Gastroesophageal sphincter (tissue), 4 donors: Measurements from ENCODE around the gene CDC42BPB. TPM values are rescaled to one million over a fixed set of nuclear protein-coding genes. Genes with fewer than 3 reads are reported as not detected.

Experiments
- ATAC-seq: fragments of 150-250 bp; one replicate; pipeline ENCODE4 v1.9.1; 2016; ENCODE audit warnings: mild to moderate bottlenecking, moderate library complexity
- H3K27ac ChIP-seq, 4 donors: fragments of 200-600 bp; sonication (generic) in 3 of 4; 1 replicate in 3 of 4; 2 replicates in 1 of 4; pipeline ENCODE4 v1.5.1; 2016 to 2019
- H3K27me3 ChIP-seq: fragments of 200-600 bp; sonication (generic); one replicate; pipeline ENCODE4 v1.5.1; 2019
- H3K36me3 ChIP-seq, 2 donors: fragments of 200-600 bp; sonication (generic); one replicate each; pipeline ENCODE4 v1.5.1; 2019; ENCODE audit warnings: control low read depth in 1 of 2
- H3K4me1 ChIP-seq, 3 donors: fragments of 200-600 bp; sonication (generic); 1 replicate in 2 of 3; 2 replicates in 1 of 3; pipeline ENCODE4 v1.5.1; 2016 to 2019; ENCODE audit warnings: control low read depth in 2 of 3
- H3K4me3 ChIP-seq, 2 donors: fragments of 200-600 bp; sonication (generic); one replicate each; pipeline ENCODE4 v1.5.1; 2019; ENCODE audit warnings: mild to moderate bottlenecking in 1 of 2, moderate library complexity in 1 of 2
- H3K9me3 ChIP-seq, 3 donors: fragments of 200-600 bp; sonication (generic); one replicate each; pipeline ENCODE4 v1.5.1; 2017 to 2019; ENCODE audit warnings: control low read depth in 2 of 3
- CTCF ChIP-seq, 4 experiments: fragments of 200-600 bp in 2 of 4; fragments of 450-650 bp in 2 of 4; sonication (generic) in 1 of 4; IDR thresholded peaks; one replicate each; pipeline ENCODE4 v1.5.1; 2017 to 2019; ENCODE audit warnings: antibody characterized with exemption in 4 of 4, mild to moderate bottlenecking in 2 of 4, moderate library complexity in 2 of 4
- EP300 ChIP-seq: sonication (generic); formaldehyde crosslinking; IDR thresholded peaks from one replicate; pipeline ENCODE4 v1.6.1; 2017; ENCODE audit warnings: antibody characterized with exemption, mild to moderate bottlenecking
- POLR2A ChIP-seq, 2 donors: fragments of 450-650 bp; IDR thresholded peaks; one replicate each; pipeline ENCODE4 v1.6.1; 2017; ENCODE audit warnings: antibody characterized with exemption in 2 of 2, mild to moderate bottlenecking in 2 of 2, moderate library complexity in 1 of 2
- POLR2AphosphoS5 ChIP-seq: sonication (generic); formaldehyde crosslinking; IDR thresholded peaks from one replicate; pipeline ENCODE4 v1.6.1; 2017; ENCODE audit warnings: antibody characterized with exemption
- WGBS, 2 donors: methylation state at CpG; one replicate each; pipeline ENCODE4 v1.1.5; 2018; ENCODE audit warnings: low coverage in 1 of 2; 5-methylcytosine and 5-hydroxymethylcytosine counted together
- total RNA-seq, 4 donors: library from RNA; depleted of rRNA; stranded (reverse); fragments of >200 nt; gene quantifications; one replicate each; pipeline ENCODE4 v1.1.0, GENCODE V29; 2016

Gene CDC42BPB
- total RNA-seq, 4 donors from 2014 or later = 86.7 to 151 (median 97.3) TPM

- H3K27ac ChIP-seq = peak overlapping the region in 3 of 4 donors; percentile 66 to 75 (median 70)
- TF ChIP-seq POLR2A (IDR thresholded peaks at IDR 0.05) (no peak), EP300 (no peak), CTCF (IDR thresholded peaks at IDR 0.05) (no peak), POLR2AphosphoS5 (no peak)
- no peaks in the 10 kb centered on the region for H3K9me3 ChIP-seq
- WGBS, 2 donors = 60% methylated on average over 1 of the region's 21 CpGs; no CpG with 5 or more reads in 1 of the 2 donors
- peak; percentile 47 for ATAC-seq
- H3K27me3 ChIP-seq = no peaks in the 10 kb centered on the region
- H3K36me3 ChIP-seq = no peaks in the 10 kb centered on the region
- peak overlapping the region in 1 of 2 donors; percentile 52 for H3K4me3 ChIP-seq
- H3K4me1 ChIP-seq = peaks cover 0 to 35% (median 9%) of the 10 kb centered on the region in 3 donors
Observed at GRCh38 chr14:103074729-103075367, 17.5 kb upstream of the CDC42BPB start.

- 59% methylated on average over 5 of the region's 21 CpGs; no CpG with 5 or more reads in 1 of the 2 donors for WGBS, 2 donors
- H3K9me3 ChIP-seq = no peaks in the 10 kb centered on the region
- no peak overlapping the region for H3K4me3 ChIP-seq
- H3K4me1 ChIP-seq = peaks cover 0 to 35% (median 9%) of the 10 kb centered on the region in 3 donors
- peak overlapping the region in 3 of 4 donors; percentile 66 to 75 (median 70) for H3K27ac ChIP-seq
- H3K36me3 ChIP-seq = no peaks in the 10 kb centered on the region
- H3K27me3 ChIP-seq = no peaks in the 10 kb centered on the region
- no peak for ATAC-seq
- TF ChIP-seq CTCF (IDR thresholded peaks at IDR 0.05) (no peak), EP300 (no peak), POLR2A (IDR thresholded peaks at IDR 0.05) (no peak), POLR2AphosphoS5 (no peak)
Observed at GRCh38 chr14:103073876-103074728, 16.8 kb upstream of the CDC42BPB start.

- peaks cover 0 to 35% (median 10%) of the 10 kb centered on the region in 3 donors for H3K4me1 ChIP-seq
- WGBS, 2 donors = no CpG with 5 or more reads among the region's 14 CpGs
- no peaks in the 10 kb centered on the region for H3K27me3 ChIP-seq
- H3K4me3 ChIP-seq = no peak overlapping the region
- no peaks in the 10 kb centered on the region for H3K9me3 ChIP-seq
- no peak for ATAC-seq
- no peaks in the 10 kb centered on the region for H3K36me3 ChIP-seq
- TF ChIP-seq CTCF (IDR thresholded peaks at IDR 0.05) = no peak
- no peak for TF ChIP-seq POLR2AphosphoS5
- no peak for TF ChIP-seq EP300
- TF ChIP-seq POLR2A (IDR thresholded peaks at IDR 0.05) = no peak
- peak overlapping the region in 2 of 4 donors; percentile 66 to 75 for H3K27ac ChIP-seq
Observed at GRCh38 chr14:103073367-103073875, 16.1 kb upstream of the CDC42BPB start.

- Histone ChIP-seq H3K27ac (peak overlapping the region in 1 of 4 donors; percentile 75), H3K27me3 (no peaks in the 10 kb centered on the region), H3K9me3 (no peaks in the 10 kb centered on the region), H3K4me3 (no peak overlapping the region), H3K4me1 (peaks cover 0 to 35% (median 12%) of the 10 kb centered on the region in 3 donors), H3K36me3 (no peaks in the 10 kb centered on the region)
- TF ChIP-seq POLR2A (IDR thresholded peaks at IDR 0.05) (no peak), POLR2AphosphoS5 (no peak), EP300 (no peak), CTCF (IDR thresholded peaks at IDR 0.05) (no peak)
- WGBS, 2 donors = 50 to 54% methylated on average over 2 to 6 of the region's 21 CpGs
- no peak for ATAC-seq
Observed at GRCh38 chr14:103072595-103073366, 15.4 kb upstream of the CDC42BPB start.
